ENCODE data around the gene CLDN5.

CLDN5 gene

GRCh38 chr22:19482297-19482696 lies 41.9 kb downstream of the CLDN5 start:
- no peak for DNase-seq (ENCODE audit: low read depth in 4 of 4, low spot score in 1 of 4)

DNA sequence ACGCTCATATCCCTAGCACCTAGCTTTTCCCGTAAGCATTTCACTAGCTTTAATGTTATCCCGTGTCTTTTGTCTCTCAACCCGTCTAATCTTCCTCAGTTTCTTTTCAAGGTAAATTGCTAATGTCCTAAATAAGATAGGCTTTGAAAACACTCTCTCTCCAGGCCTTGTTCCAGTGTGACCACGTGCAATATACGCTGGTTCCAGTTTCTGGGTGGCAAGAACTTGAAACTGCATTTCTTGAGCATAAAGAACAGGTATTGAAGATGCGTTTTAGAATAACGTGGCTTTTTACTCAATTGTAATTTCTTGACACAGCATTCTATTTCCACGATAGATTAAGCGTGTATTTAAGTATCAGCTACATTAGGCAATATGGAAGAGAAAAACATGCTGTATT lies 43.4 kb downstream of the CLDN5 start:
- DNase-seq (ENCODE audit: low read depth in 4 of 4, low spot score in 1 of 4): no peak

DNA sequence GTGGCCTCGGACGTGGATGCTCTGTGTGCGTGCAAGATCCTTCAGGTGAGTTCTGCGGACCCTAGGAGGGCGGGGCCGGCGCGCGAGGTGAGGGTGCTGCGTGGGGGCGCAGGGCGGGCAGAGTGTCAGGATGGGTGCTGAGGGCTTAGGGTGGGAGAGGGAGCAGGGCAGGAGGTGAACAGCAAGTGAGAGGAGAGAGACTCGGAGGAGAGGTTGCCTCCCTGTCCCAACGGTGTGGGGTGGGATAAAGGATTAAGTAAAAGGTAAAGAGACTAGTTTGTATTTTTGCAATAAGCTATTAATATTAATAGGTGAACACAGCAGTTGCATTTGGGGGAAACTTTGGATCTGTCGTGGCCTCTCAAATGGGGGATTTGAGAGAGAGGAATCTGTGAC lies 44.0 kb downstream of the CLDN5 start:
- no peak for DNase-seq (ENCODE audit: low read depth in 4 of 4, low spot score in 1 of 4)

DNA sequence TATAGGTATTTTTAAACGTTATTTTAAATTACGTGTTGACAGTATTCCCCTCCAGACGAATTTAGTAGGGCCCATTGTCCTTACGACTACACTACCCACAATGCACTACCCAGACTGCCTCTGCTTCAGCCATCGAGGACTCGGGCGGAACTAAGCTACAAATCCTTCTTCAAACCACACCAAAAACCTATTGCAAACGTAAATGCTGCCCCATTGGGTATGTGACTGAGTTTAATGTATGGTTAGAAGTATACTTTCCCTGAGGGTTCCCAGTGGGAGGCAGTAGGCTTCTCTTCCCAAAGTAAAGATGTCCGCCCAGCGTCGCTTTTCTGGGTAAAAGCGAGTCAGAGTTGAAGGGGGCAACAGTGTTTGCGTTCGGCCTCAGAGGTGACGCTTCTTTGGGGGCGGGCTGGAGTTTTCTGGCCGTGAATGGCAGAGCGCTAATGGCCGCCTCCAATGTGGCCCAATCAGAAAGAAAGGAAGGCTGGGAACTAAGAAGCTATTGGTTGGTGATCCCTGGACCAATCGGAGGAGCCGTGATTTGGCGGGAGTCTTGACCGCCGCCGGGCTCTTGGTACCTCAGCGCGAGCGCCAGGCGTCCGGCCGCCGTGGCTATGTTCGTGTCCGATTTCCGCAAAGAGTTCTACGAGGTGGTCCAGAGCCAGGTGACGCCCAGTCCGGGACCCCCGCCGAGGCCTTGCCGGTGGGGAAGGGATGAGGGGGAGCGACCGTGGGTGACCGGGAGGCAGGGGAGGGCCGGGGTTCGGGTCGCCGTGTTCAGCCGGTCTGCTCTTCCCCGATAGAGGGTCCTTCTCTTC lies 44.6 kb downstream of the CLDN5 start, which contains the start of gene CDC45:
Gene CDC45 (plus strand): TSS at position 566 of the 818 bp plus-strand sequence. CDS start 49 bp downstream, at position 615.
- peak; percentile 84 to 90 (median 88) for DNase-seq (ENCODE audit: low read depth in 4 of 4, low spot score in 1 of 4)

- peak; percentile 60 to 70 (median 64) for DNase-seq (ENCODE audit: low read depth in 4 of 4, low spot score in 1 of 4)
Measured at GRCh38 chr22:19478901-19479354, 45.3 kb downstream of the CLDN5 start, which contains the start of gene UFD1. Gene UFD1, minus strand, starts transcription at chr22:19479193. Its CDS starts 108 bp downstream, at chr22:19479085.

DNA sequence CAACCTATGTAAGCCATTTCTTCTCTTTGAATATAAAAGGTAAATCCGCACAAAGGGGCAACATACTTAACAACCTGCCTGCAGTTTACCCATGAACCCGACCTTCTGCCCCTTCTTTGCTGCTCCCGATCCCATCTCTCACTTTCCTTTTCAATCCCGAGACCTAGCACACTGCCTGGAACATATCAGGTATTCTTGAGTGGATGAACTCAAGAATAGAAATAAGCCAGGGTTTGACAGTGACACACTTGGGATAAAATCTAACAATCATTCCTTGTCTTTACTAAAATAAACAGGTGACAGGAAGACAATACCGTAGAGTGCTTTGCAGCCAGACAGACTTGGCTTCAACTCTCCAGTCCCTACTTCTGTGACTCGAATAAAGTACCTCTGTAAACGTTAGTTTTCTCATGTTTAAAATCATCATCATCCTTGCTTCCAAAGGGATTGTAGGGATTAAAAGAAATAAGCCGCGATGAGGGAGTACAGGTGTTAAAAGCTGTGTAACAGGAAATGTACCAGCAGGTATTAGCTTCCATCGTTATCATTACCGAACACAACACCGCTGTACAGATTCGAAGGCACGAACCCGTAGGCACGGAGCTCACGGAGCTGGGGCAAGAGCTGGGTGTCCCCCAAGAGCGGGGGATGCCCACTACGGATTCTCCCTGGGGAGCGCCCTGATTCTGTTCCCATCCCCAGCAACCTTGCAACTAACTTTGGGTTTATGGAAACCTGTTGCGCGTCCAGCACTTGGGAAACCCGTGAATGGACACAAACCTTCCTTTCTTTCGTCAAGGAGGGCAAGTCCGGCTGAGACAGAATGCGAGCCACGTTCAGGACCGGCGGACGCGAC lies 45.9 kb downstream of the CLDN5 start:
- DNase-seq (ENCODE audit: low read depth in 4 of 4, low spot score in 1 of 4): no peak

DNA sequence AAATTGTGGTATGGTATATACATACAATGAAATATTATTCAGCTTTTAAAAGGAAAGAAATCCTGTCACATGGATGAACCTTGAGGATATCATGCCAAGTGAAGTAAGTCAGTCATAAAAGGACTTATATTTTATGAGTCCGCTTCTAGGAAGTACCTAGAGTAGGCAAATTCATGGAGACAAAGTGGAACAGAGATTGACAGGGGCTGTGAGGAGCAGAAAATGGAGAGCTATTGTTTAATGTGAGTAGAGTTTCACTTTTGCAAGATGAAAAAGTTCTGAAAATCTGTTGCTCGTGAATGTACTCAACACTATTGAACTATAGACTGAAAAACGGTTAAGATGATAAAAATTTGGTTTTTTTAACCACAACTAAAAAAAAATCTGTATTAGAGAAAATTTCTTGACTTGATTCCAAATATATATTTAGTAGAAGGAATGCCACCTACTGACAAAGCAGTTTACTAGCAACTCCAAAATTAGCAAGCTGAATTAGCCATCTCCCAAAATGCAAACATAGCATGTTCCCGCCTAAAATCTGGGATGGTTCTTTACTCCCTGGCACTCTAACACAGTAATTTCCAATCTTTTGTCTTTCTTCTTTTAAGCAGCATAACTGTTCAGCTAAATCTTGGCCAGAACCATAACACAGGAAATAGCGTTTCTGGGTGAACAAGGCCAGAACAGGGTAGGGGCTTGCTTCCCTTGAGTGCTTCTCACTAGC lies 46.7 kb downstream of the CLDN5 start:
- DNase-seq (ENCODE audit: low read depth in 4 of 4, low spot score in 1 of 4): no peak

GRCh38 chr22:19476023-19476422 lies 48.2 kb downstream of the CLDN5 start:
- no peak for DNase-seq (ENCODE audit: low read depth in 4 of 4, low spot score in 1 of 4)

DNA sequence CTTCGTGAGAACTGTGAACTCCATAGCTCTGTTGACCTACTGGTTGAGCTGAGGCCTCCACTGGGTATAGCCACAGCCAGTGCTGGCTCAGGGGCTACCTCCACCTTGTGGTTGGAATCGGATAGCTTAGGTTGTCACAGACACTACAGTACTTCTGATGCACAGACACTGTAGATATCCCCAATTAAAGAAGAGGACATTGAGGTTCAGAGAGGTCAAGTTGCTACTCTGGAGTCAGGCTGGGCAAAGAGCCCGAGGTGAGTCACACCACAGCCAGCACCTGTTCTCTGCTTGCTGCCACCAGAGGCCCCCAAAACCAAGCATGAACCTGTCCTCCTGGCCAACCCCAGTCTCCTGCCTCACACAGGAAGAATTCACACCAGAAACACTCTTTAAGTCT lies 50.6 kb downstream of the CLDN5 start:
- no peak for DNase-seq (ENCODE audit: low read depth in 4 of 4, low spot score in 1 of 4)

Data from stimulated activated CD4-positive, alpha-beta T cell treated with anti-CD3 and anti-CD28 coated beads, Interleukin-1b, Interleukin-23, amount 100 ng/mL, for 24 hours (primary cell).